HepG2 (cell line): ENCODE data around the gene CELF2. TPM values are rescaled to one million over a fixed set of nuclear protein-coding genes. Genes with fewer than 3 reads are reported as not detected.

Experiments
- ATAC-seq: fragments of 200-7000 bp; cut with Tn5 transposase; 3 replicates; pipeline ENCODE4 v1.9.1; 2020; ENCODE audit warnings: mild to moderate bottlenecking, moderate library complexity
- BruUV-seq: library from RNA; stranded (reverse); fragments of 400-500 nt; replicated peaks from 2 replicates; lab custom pipeline; 2021; lab: Mats Ljungman, UMichigan
- CTCF ChIA-PET: fragments of 300-600 bp; formaldehyde crosslinking; extraction: SDS; loops from one replicate; lab custom pipeline; 2021; ENCODE audit warnings: low total read pairs, inconsistent platforms, low intra/inter-chr PET ratio; lab: Yijun Ruan, JAX
- POLR2A ChIA-PET: fragments of 350-600 bp; sonication (Branson Sonifier 250); formaldehyde crosslinking; loops from one replicate; lab custom pipeline; 2020; ENCODE audit warnings: antibody characterized with exemption, inconsistent platforms; lab: Yijun Ruan, JAX
- DNase-seq: peaks from one replicate; pipeline ENCODE4 v3.0.0-alpha.2; 2015; ENCODE audit warnings: low spot score
- FAIRE-seq: peaks from 3 replicates; lab custom pipeline; 2011; peaks lifted over from hg19 to GRCh38; lab: Jason Lieb, UNC
- H2AFZ ChIP-seq: one replicate; pipeline ENCODE4 v1.6.1; 2011; ENCODE audit warnings: low read length, inconsistent platforms
- H3K27ac ChIP-seq: fragments of 300-600 bp; 3 replicates; pipeline ENCODE4 v1.8.0; 2011; ENCODE audit warnings: mixed run types, mild to moderate bottlenecking, mixed read lengths, low read length, inconsistent platforms; ENCODE audit not compliant: insufficient read depth; ENCODE audit errors: extremely low read length
- H3K27me3 ChIP-seq, 2 experiments: fragments of 200-600 bp in 1 of 2; 2 replicates in 1 of 2; 3 replicates in 1 of 2; pipeline versions ENCODE4 v1.6.0 to v1.8.0; 2011; ENCODE audit warnings: low read length in 2 of 2, mild to moderate bottlenecking in 2 of 2, moderate library complexity in 2 of 2, inconsistent platforms in 1 of 2; ENCODE audit not compliant: insufficient read depth in 2 of 2, control insufficient read depth in 1 of 2
- H3K36me3 ChIP-seq, 2 experiments: fragments of 200-600 bp in 1 of 2; replicated peaks in 1 of 2; 2 replicates in 1 of 2; 3 replicates in 1 of 2; pipeline versions ENCODE4 v1.5.1 to v1.8.0; 2011; ENCODE audit warnings: low read length in 2 of 2, inconsistent platforms in 1 of 2; ENCODE audit not compliant: insufficient read depth in 2 of 2, control insufficient read depth in 1 of 2
- H3K4me1 ChIP-seq: 2 replicates; pipeline ENCODE4 v1.5.1; 2012; ENCODE audit warnings: low read length, inconsistent platforms; ENCODE audit not compliant: insufficient read depth
- H3K4me2 ChIP-seq: 2 replicates; pipeline ENCODE4 v1.6.0; 2011; ENCODE audit warnings: low read depth, low read length, inconsistent platforms
- H3K4me3 ChIP-seq, 3 experiments: fragments of 200-600 bp in 1 of 3; sonication (generic), shearing (Covaris generic) in 1 of 3; replicated peaks in 1 of 3; 2 replicates each; pipeline ENCODE4 v1.5.1; 2011 to 2016; ENCODE audit warnings: low read length in 3 of 3, inconsistent platforms in 2 of 3, low read depth in 2 of 3, mild to moderate bottlenecking in 2 of 3, control low read depth in 1 of 3, mixed read lengths in 1 of 3; ENCODE audit not compliant: insufficient read depth in 1 of 3
- H3K79me2 ChIP-seq: one replicate; pipeline ENCODE4 v1.6.1; 2011; ENCODE audit warnings: low read length, inconsistent platforms; ENCODE audit not compliant: insufficient read depth
- H3K9ac ChIP-seq: 2 replicates; pipeline ENCODE4 v1.6.0; 2011; ENCODE audit warnings: mild to moderate bottlenecking, low read depth, low read length, inconsistent platforms; ENCODE audit not compliant: insufficient read depth
- H3K9me3 ChIP-seq: 2 replicates; pipeline ENCODE4 v1.5.1; 2012; ENCODE audit warnings: mild to moderate bottlenecking, low read length
- H4K20me1 ChIP-seq: 2 replicates; pipeline ENCODE4 v1.6.0; 2011; ENCODE audit warnings: inconsistent platforms, mild to moderate bottlenecking, low read length, moderate library complexity; ENCODE audit not compliant: insufficient read depth
- CSRNP1 ChIP-seq: sonication (generic); formaldehyde crosslinking; IDR thresholded peaks from 2 replicates; pipeline ENCODE4 v1.8.1; 2023; ENCODE audit warnings: mild to moderate bottlenecking, missing genetic modification reagents
- MIXL1 ChIP-seq: IDR thresholded peaks from 2 replicates; pipeline ENCODE4 v1.6.1; 2016
- NR2C2 ChIP-seq: sonication (generic); formaldehyde crosslinking; IDR thresholded peaks from 2 replicates; pipeline ENCODE4 v1.4.0; 2020; ENCODE audit warnings: missing genetic modification reagents, mild to moderate bottlenecking, moderate library complexity, borderline replicate concordance
- PAF1 ChIP-seq: IDR thresholded peaks from 2 replicates; pipeline ENCODE4 v1.6.1; 2016; ENCODE audit warnings: missing genetic modification reagents, missing compliant biosample characterization
- WGBS: methylation state at CpG from one replicate; pipeline ENCODE4 v1.1.6; 2017; ENCODE audit warnings: low lambda C conversion rate; 5-methylcytosine and 5-hydroxymethylcytosine counted together
- in situ Hi-C: cut with HindIII; loops from 2 replicates; pipeline ENCODE4 v1.10.0; 2017; ENCODE audit warnings: low pct_unique_long_range_greater_than_20kb; ENCODE audit not compliant: extremely low pct_ligation_motif_present
- intact Hi-C: fragments of 100-400 bp; cut with micrococcal nuclease; formaldehyde crosslinking; loops from one replicate; pipeline ENCODE4 v1.10.0; 2022; ENCODE audit not compliant: unreplicated experiment
- polyA plus RNA-seq, 8 experiments: library from polyadenylated mRNA; depleted of rRNA in 3 of 8; stranded (reverse) in 7 of 8; unstranded in 1 of 8; fragments of >200 nt; fragmentation: Illumina TruSeq in 4 of 8; extraction: Trizol in 4 of 8; gene quantifications; 2 replicates each; pipeline versions ENCODE4 v1.2.1 to v1.2.3, GENCODE V29; 2011 to 2016; ENCODE audit warnings: low read depth in 4 of 8, missing spikeins in 1 of 8, mixed read lengths in 1 of 8; ENCODE audit not compliant: insufficient read depth in 1 of 8
- total RNA-seq, 5 experiments: library from RNA; depleted of rRNA; stranded (reverse); fragments of >200 nt; fragmentation: Illumina TruSeq; extraction: Trizol; gene quantifications; 2 replicates each; pipeline ENCODE4 v1.2.3, GENCODE V29; 2016; ENCODE audit warnings: low read depth in 1 of 5

The CELF2 gene
- total and polyA plus RNA-seq, 2 of the 13 experiments (the other 11 are each of a cell fraction or from before 2014, with no cell fraction given) = not detected

- TF ChIP-seq NR2C2 (CRISPR knock-in tag) = no peak
- H4K20me1 ChIP-seq = no peaks in the 10 kb centered on the region
- DNase-seq = no peak
- H3K4me2 ChIP-seq = no peak overlapping the region
- peaks cover 0 to 4% of the 10 kb centered on the region in 2 experiments; a peak in 1 of 5 replicates for H3K27me3 ChIP-seq
- no peaks in the 10 kb centered on the region; the same call in 1 of the 2 replicates for H3K9me3 ChIP-seq
- H3K36me3 ChIP-seq = no peaks in the 10 kb centered on the region
- no peak overlapping the region for H2AFZ ChIP-seq
- FAIRE-seq = no peak
- H3K27ac ChIP-seq = no peak overlapping the region
- intact Hi-C loops = no loop called here
- no peaks in the 10 kb centered on the region for H3K79me2 ChIP-seq
- no peak overlapping the region for H3K4me3 ChIP-seq
- no TSS peak for BruUV-seq
- POLR2A ChIA-PET = no interaction called here
- WGBS = 15% methylated on average over 4 of the region's 4 CpGs
- no peaks in the 10 kb centered on the region for H3K4me1 ChIP-seq
- CTCF ChIA-PET = no interaction called here
- no peak overlapping the region for H3K9ac ChIP-seq
- in situ Hi-C loops = no loop called here
- ATAC-seq = no peak
These were observed 47.2 kb downstream of the CELF2 start for GRCh38 chr10:11064832-11065231.

GRCh38 chr10:11065567-11065966, 47.9 kb downstream of the CELF2 start:
- WGBS = 2% methylated on average over 4 of the region's 4 CpGs
- CTCF ChIA-PET = no interaction called here
- ATAC-seq = no peak
- in situ Hi-C loops (no loop called here), intact Hi-C loops (no loop called here)
- Histone ChIP-seq H3K9ac (no peak overlapping the region), H3K27me3 (peaks cover 0 to 4% of the 10 kb centered on the region in 2 experiments; a peak in 1 of 5 replicates), H3K4me3 (no peak overlapping the region), H2AFZ (no peak overlapping the region), H3K27ac (no peak overlapping the region), H3K79me2 (no peaks in the 10 kb centered on the region), H3K9me3 (no peaks in the 10 kb centered on the region; the same call in 1 of the 2 replicates), H3K4me2 (no peak overlapping the region), H4K20me1 (no peaks in the 10 kb centered on the region), H3K4me1 (no peaks in the 10 kb centered on the region), H3K36me3 (no peaks in the 10 kb centered on the region)
- no peak for FAIRE-seq
- no peak for DNase-seq
- BruUV-seq = no TSS peak
- POLR2A ChIA-PET = no interaction called here
- TF ChIP-seq MIXL1 (CRISPR knock-in tag) (no peak), CSRNP1 (CRISPR knock-in tag) (no peak), PAF1 (no peak)
